K562 (cell line): ENCODE measurements around the gene SPRR1A. TPM values are rescaled to one million over a fixed set of nuclear protein-coding genes. Genes with fewer than 3 reads are reported as not detected.
"Not testable (repeated sequence)": the region's sequence is repeated elsewhere in the genome, so short reads cannot be mapped to it uniquely, and the experiment has no call there.

Source experiments
- ATAC-seq: fragments of 200-7000 bp; cut with Tn5 transposase; 3 replicates; pipeline ENCODE4 v1.9.1; 2020; ENCODE audit warnings: moderate library complexity
- BruUV-seq: library from RNA; stranded (reverse); fragments of 400-500 nt; replicated peaks from 2 replicates; lab custom pipeline; 2021; lab: Mats Ljungman, UMichigan
- CTCF ChIA-PET: fragments of 300-600 bp; formaldehyde crosslinking; extraction: SDS; loops from one replicate; lab custom pipeline; 2021; ENCODE audit warnings: low intra/inter-chr PET ratio; lab: Yijun Ruan, JAX
- POLR2A ChIA-PET: fragments of 300-600, 350-650 bp; sonication (Branson Sonifier 250); formaldehyde crosslinking; extraction: SDS; loops from one replicate; lab custom pipeline; 2021; ENCODE audit warnings: antibody characterized with exemption, inconsistent platforms; lab: Yijun Ruan, JAX
- DNase-seq, 4 experiments: peaks; one replicate each; pipeline versions ENCODE4 v3.0.0 to v3.0.0-alpha.2; 2011 to 2018; ENCODE audit warnings: low spot score in 3 of 4, mixed read lengths in 3 of 4; ENCODE audit errors: extremely low read depth in 1 of 4
- FAIRE-seq: peaks from 2 replicates; lab custom pipeline; 2011; peaks lifted over from hg19 to GRCh38; lab: Jason Lieb, UNC
- H2AFZ ChIP-seq: 2 replicates; pipeline ENCODE4 v1.6.0; 2011; ENCODE audit warnings: low read depth, low read length, control low read depth, inconsistent platforms
- H3K27ac ChIP-seq: fragments of 200-600 bp; 3 replicates; pipeline ENCODE4 v1.8.0; 2011; ENCODE audit warnings: low read depth, mild to moderate bottlenecking, control low read depth, inconsistent platforms, low read length, moderate library complexity, mixed read lengths; ENCODE audit errors: extremely low read depth
- H3K27me3 ChIP-seq, 2 experiments: fragments of 300-600 bp in 1 of 2; 2 replicates in 1 of 2; 3 replicates in 1 of 2; pipeline versions ENCODE4 v1.6.0 to v1.8.0; 2011; ENCODE audit warnings: inconsistent platforms in 2 of 2, low read length in 2 of 2, mild to moderate bottlenecking in 1 of 2, mixed read lengths in 1 of 2, moderate library complexity in 1 of 2; ENCODE audit not compliant: control insufficient read depth in 2 of 2, insufficient read depth in 2 of 2
- H3K36me3 ChIP-seq: fragments of 300-600 bp; 3 replicates; pipeline ENCODE4 v1.8.0; 2011; ENCODE audit warnings: mild to moderate bottlenecking, low read length, inconsistent platforms; ENCODE audit not compliant: control insufficient read depth, insufficient read depth
- H3K4me1 ChIP-seq, 2 experiments: fragments of 200-600 bp in 1 of 2; replicated peaks in 1 of 2; 2 replicates in 1 of 2; 3 replicates in 1 of 2; pipeline versions ENCODE4 v1.5.1 to v1.8.0; 2011; ENCODE audit warnings: inconsistent platforms in 2 of 2, low read length in 2 of 2, mild to moderate bottlenecking in 1 of 2, mixed read lengths in 1 of 2, moderate library complexity in 1 of 2; ENCODE audit not compliant: control insufficient read depth in 2 of 2, insufficient read depth in 2 of 2
- H3K4me2 ChIP-seq: 2 replicates; pipeline ENCODE4 v1.6.1; 2011; ENCODE audit warnings: low read length, control low read depth, inconsistent platforms, mixed read lengths; ENCODE audit not compliant: insufficient read depth
- H3K4me3 ChIP-seq: fragments of 200-600 bp; sonication (generic), shearing (Covaris generic); 2 replicates; pipeline ENCODE4 v1.5.1; 2016; ENCODE audit warnings: control low read depth, inconsistent platforms
- H3K79me2 ChIP-seq: fragments of 200-600 bp; 3 replicates; pipeline ENCODE4 v1.8.0; 2011; ENCODE audit warnings: low read length, inconsistent platforms; ENCODE audit not compliant: control insufficient read depth, insufficient read depth
- H3K9ac ChIP-seq, 2 experiments: 2 replicates each; pipeline versions ENCODE4 v1.6.0 to v1.6.1; 2011; ENCODE audit warnings: low read depth in 2 of 2, low read length in 2 of 2, control low read depth in 1 of 2, inconsistent platforms in 1 of 2, mild to moderate bottlenecking in 1 of 2, mixed read lengths in 1 of 2; ENCODE audit not compliant: insufficient read depth in 1 of 2
- H3K9me1 ChIP-seq: one replicate; pipeline ENCODE4 v1.6.0; 2011; ENCODE audit warnings: inconsistent platforms, mild to moderate bottlenecking, low read length, moderate library complexity; ENCODE audit not compliant: control insufficient read depth, insufficient read depth
- H3K9me3 ChIP-seq: replicated peaks from 2 replicates; pipeline ENCODE4 v1.5.1; 2011; ENCODE audit warnings: low read depth, low read length, inconsistent platforms; ENCODE audit not compliant: control insufficient read depth, insufficient read depth
- H4K20me1 ChIP-seq: replicated peaks from 2 replicates; pipeline ENCODE4 v1.6.1; 2011; ENCODE audit warnings: low read length, inconsistent platforms, mixed read lengths; ENCODE audit not compliant: control insufficient read depth, insufficient read depth
- C11orf30 ChIP-seq: fragments of 450-650 bp; IDR thresholded peaks from 2 replicates; pipeline ENCODE4 v1.6.1; 2016; ENCODE audit warnings: low read depth, mild to moderate bottlenecking
- CEBPB ChIP-seq: fragments of 450-650 bp; IDR thresholded peaks from 2 replicates; pipeline ENCODE4 v1.6.1; 2016; ENCODE audit warnings: missing genetic modification characterization, missing compliant biosample characterization
- CREM ChIP-seq: IDR thresholded peaks from 2 replicates; pipeline ENCODE4 v1.6.1; 2014; ENCODE audit warnings: antibody characterized with exemption, low read depth
- ETV6 ChIP-seq, 3 experiments: fragments of 150-350 bp in 1 of 3; sonication (generic) in 1 of 3; formaldehyde crosslinking in 1 of 3; IDR thresholded peaks; 2 replicates each; pipeline versions ENCODE4 v1.6.1 to v1.8.0; 2014 to 2022; ENCODE audit warnings: borderline replicate concordance in 2 of 3, low read depth in 2 of 3, antibody characterized with exemption in 1 of 3, low read length in 1 of 3, mild to moderate bottlenecking in 1 of 3, missing genetic modification reagents in 1 of 3
- FOSL1 ChIP-seq: fragments of 200-800 bp; sonication (Bioruptor generic); conservative IDR thresholded peaks from 2 replicates; pipeline ENCODE4 v1.6.1; 2016; ENCODE audit warnings: missing genetic modification characterization, missing compliant biosample characterization
- GTF2E2 ChIP-seq: fragments of 200-800 bp; sonication (Bioruptor generic); IDR thresholded peaks from 2 replicates; pipeline ENCODE4 v1.6.1; 2016; ENCODE audit warnings: missing genetic modification characterization, missing compliant biosample characterization
- HLTF ChIP-seq: fragments of 450-650 bp; IDR thresholded peaks from 2 replicates; pipeline ENCODE4 v1.6.1; 2016
- POLR2AphosphoS5 ChIP-seq: IDR thresholded peaks from 2 replicates; pipeline ENCODE4 v1.6.1; 2011; ENCODE audit warnings: mild to moderate bottlenecking, low read depth, low read length, moderate library complexity; ENCODE audit not compliant: control insufficient read depth, insufficient read depth
- SPI1 ChIP-seq: IDR thresholded peaks from 2 replicates; pipeline ENCODE4 v1.6.1; 2011; ENCODE audit warnings: low read depth, low read length, control low read depth, borderline replicate concordance
- ZNF589 ChIP-seq: fragments of 200-800 bp; sonication (Bioruptor generic); IDR thresholded peaks from 2 replicates; pipeline ENCODE4 v1.6.1; 2016; ENCODE audit warnings: low read depth, missing genetic modification characterization, missing compliant biosample characterization
- WGBS: fragments of 100-300 bp; shearing (Covaris generic); methylation state at CpG from one replicate; pipeline ENCODE4 v1.1.6; 2016; ENCODE audit warnings: low coverage, mixed read lengths; ENCODE audit not compliant: insufficient coverage; ENCODE audit errors: missing lambda C conversion rate; 5-methylcytosine and 5-hydroxymethylcytosine counted together
- in situ Hi-C: fragments of 300-500 bp; cut with MboI; formaldehyde crosslinking; loops from 4 replicates; pipeline ENCODE4 v1.15.0; 2018; ENCODE audit warnings: inconsistent platforms, mixed read lengths
- intact Hi-C: fragments of 100-400 bp; cut with micrococcal nuclease; formaldehyde crosslinking; loops from 2 replicates; pipeline ENCODE4 v1.14.2; 2022
- polyA plus RNA-seq, 8 experiments: library from polyadenylated mRNA; depleted of rRNA in 4 of 8; stranded (reverse) in 5 of 8; unstranded in 3 of 8; fragments of >200 nt; fragmentation: Nextera tagmentation in 2 of 8; fragmentation: Illumina TruSeq in 1 of 8; extraction: Ambion mirVana in 2 of 8; extraction: Trizol in 1 of 8; gene quantifications; 2 replicates each; pipeline versions ENCODE4 v1.2.1 to v1.2.3, GENCODE V29; 2011 to 2014; ENCODE audit warnings: inconsistent platforms in 1 of 8, missing spikeins in 1 of 8
- total RNA-seq, 7 experiments: library from RNA; depleted of rRNA in 6 of 7; stranded (reverse); fragments of >200 nt in 6 of 7; fragmentation: Illumina TruSeq in 2 of 7; extraction: Trizol in 2 of 7; gene quantifications; 2 replicates each; pipeline versions ENCODE4 v1.2.1 to v1.2.3, GENCODE V29; 2011 to 2021; ENCODE audit warnings: low replicate concordance in 1 of 7
- TF ChIP-seq, protein P1 (sequence below), 2 experiments: fragments of 450-650 bp in 1 of 2; sonication (generic) in 1 of 2; formaldehyde crosslinking in 1 of 2; IDR thresholded peaks in 1 of 2; conservative IDR thresholded peaks in 1 of 2; 2 replicates each; pipeline versions ENCODE4 v1.6.1 to v1.8.1; 2016 to 2023; ENCODE audit warnings: mild to moderate bottlenecking in 2 of 2, moderate library complexity in 2 of 2, inconsistent platforms in 1 of 2, missing genetic modification reagents in 1 of 2
- TF ChIP-seq, protein P2 (sequence below): fragments of 250-450 bp; sonication (Bioruptor Pico); IDR thresholded peaks from 2 replicates; pipeline ENCODE4 v1.8.0; 2021; ENCODE audit warnings: moderate library complexity, mild to moderate bottlenecking, inconsistent platforms

Gene SPRR1A
- total and polyA plus RNA-seq, 9 of the 15 experiments (the other 6 are each of a cell fraction or from before 2014, with no cell fraction given): not detected

- 36% methylated on average over 9 of the region's 9 CpGs for WGBS
- H3K79me2 ChIP-seq, CTCF ChIA-PET, H3K9ac ChIP-seq, H4K20me1 ChIP-seq, intact Hi-C loops, H3K9me1 ChIP-seq, H3K4me2 ChIP-seq, FAIRE-seq, BruUV-seq, ATAC-seq, POLR2A ChIA-PET, in situ Hi-C loops, H3K4me3 ChIP-seq, H3K36me3 ChIP-seq, H2AFZ ChIP-seq, H3K4me1 ChIP-seq, DNase-seq, H3K27ac ChIP-seq, H3K27me3 ChIP-seq, H3K9me3 ChIP-seq: not testable (repeated sequence)
- peak; percentile 91; the same call in 1 of the 2 replicates for TF ChIP-seq SPI1
Measured at GRCh38 chr1:153022340-153022739, 38.5 kb downstream of the SPRR1A start.

DNA sequence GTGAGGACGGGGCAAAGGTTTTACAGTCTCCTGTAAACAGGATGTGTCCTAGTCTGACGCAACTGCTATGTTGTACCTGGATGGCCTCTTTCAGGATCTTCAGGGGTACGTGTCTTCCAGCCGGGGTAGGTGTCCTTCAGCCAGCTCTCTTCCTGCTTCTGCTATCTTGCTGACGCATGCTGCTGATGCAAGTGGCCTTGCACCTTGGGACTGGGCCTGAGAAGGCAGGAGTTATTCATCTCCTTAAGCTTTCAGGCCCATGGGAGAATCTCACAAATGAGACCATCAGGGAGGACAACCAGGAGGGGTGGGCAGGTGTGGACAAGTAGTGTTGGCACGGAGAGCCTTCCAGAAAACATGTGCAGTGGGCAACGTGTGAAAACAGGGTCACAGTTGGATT, 39.2 kb downstream of the SPRR1A start:
- ChIA-PET POLR2A (no interaction called here), CTCF (no interaction called here)
- in situ Hi-C loops: no loop called here
- Histone ChIP-seq H3K4me1 (no peaks in the 10 kb centered on the region; a peak in 1 of 5 replicates), H3K36me3 (no peaks in the 10 kb centered on the region), H2AFZ (peak overlapping the region; percentile 78), H3K27me3 (0 out of 5 replicates have a peak, but pooled peaks cover 0 to 4% of the 10 kb centered on the region in 2 experiments), H3K9me3 (no peaks in the 10 kb centered on the region), H3K27ac (no peak overlapping the region), H3K4me3 (no peak overlapping the region), H3K4me2 (peak overlapping the region; percentile 34), H3K9ac (no peak overlapping the region), H3K79me2 (no peaks in the 10 kb centered on the region), H4K20me1 (no peaks in the 10 kb centered on the region), H3K9me1 (no peaks in the 10 kb centered on the region)
- WGBS: 41% methylated on average over 7 of the region's 7 CpGs
- DNase-seq (no peak), FAIRE-seq (no peak), ATAC-seq (peak; percentile 32; the same call in 1 of the 3 replicates)
- intact Hi-C loops: no loop called here
- no TSS peak for BruUV-seq
- TF ChIP-seq GTF2E2 (tag) (no peak), ETV6 (IDR thresholded peaks at IDR 0.05; ENCODE audit: borderline replicate concordance in 1 of 2, low read depth in 2 of 2, low read length in 1 of 2) (no peak), ETV6 (CRISPR knock-in tag; IDR thresholded peaks at IDR 0.05; ENCODE audit: borderline replicate concordance) (no peak), POLR2AphosphoS5 (no peak), C11orf30 (peak; percentile 52; the same call in 1 of the 2 replicates), HLTF (no peak), FOSL1 (tag) (peak; percentile 40; the same call in 1 of the 2 replicates), CEBPB (tag) (0 out of 2 replicates have a peak, but pooled peaks have one; percentile 29), ZNF589 (CRISPR knock-in tag) (peak; percentile 56; the same call in 1 of the 2 replicates), CREM (peak; percentile 29; the same call in 1 of the 2 replicates)
- TF ChIP-seq, protein P1, sequence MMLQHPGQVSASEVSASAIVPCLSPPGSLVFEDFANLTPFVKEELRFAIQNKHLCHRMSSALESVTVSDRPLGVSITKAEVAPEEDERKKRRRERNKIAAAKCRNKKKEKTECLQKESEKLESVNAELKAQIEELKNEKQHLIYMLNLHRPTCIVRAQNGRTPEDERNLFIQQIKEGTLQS (IDR thresholded peaks at IDR 0.05): peak; percentile 82
- TF ChIP-seq, protein P1 (CRISPR knock-in tag; conservative IDR thresholded peaks at IDR 0.05): no peak
- TF ChIP-seq, protein P2, sequence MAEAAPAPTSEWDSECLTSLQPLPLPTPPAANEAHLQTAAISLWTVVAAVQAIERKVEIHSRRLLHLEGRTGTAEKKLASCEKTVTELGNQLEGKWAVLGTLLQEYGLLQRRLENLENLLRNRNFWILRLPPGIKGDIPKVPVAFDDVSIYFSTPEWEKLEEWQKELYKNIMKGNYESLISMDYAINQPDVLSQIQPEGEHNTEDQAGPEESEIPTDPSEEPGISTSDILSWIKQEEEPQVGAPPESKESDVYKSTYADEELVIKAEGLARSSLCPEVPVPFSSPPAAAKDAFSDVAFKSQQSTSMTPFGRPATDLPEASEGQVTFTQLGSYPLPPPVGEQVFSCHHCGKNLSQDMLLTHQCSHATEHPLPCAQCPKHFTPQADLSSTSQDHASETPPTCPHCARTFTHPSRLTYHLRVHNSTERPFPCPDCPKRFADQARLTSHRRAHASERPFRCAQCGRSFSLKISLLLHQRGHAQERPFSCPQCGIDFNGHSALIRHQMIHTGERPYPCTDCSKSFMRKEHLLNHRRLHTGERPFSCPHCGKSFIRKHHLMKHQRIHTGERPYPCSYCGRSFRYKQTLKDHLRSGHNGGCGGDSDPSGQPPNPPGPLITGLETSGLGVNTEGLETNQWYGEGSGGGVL (CRISPR knock-in tag): no peak
